Naive thymus-derived CD4-positive, alpha-beta T cell (primary cell): ENCODE results near the gene KLF7. TPM values are rescaled to one million over a fixed set of nuclear protein-coding genes. Genes with fewer than 3 reads are reported as not detected.

ENCODE experiments used
- ATAC-seq: fragments of 150-1000 bp; cut with Tn5 transposase; 2 replicates; pipeline ENCODE4 v1.10.0; 2021; ENCODE audit warnings: mild to moderate bottlenecking, moderate library complexity
- CTCF ChIA-PET: fragments of 350-600 bp; sonication (Branson Sonifier 250); formaldehyde crosslinking; loops from one replicate; lab custom pipeline; 2021; ENCODE audit warnings: antibody characterized with exemption; lab: Charles Lee
- POLR2A ChIA-PET: fragments of 350-600 bp; sonication (Branson Sonifier 250); formaldehyde crosslinking; loops from one replicate; lab custom pipeline; 2021; ENCODE audit warnings: antibody characterized with exemption, inconsistent platforms; lab: Charles Lee
- DNase-seq, 9 donors: peaks; one replicate each; pipeline versions ENCODE4 v3.0.0 to v3.0.0-alpha.2; 2020 to 2022; ENCODE audit warnings: mixed read lengths in 1 of 9
- H3K27ac ChIP-seq: one replicate; pipeline ENCODE4 v1.7.0; 2013; ENCODE audit warnings: mild to moderate bottlenecking, low read depth, low read length, moderate library complexity
- H3K27me3 ChIP-seq, 2 donors: one replicate each; pipeline ENCODE4 v1.7.0; 2013; ENCODE audit warnings: low read length in 2 of 2, mild to moderate bottlenecking in 2 of 2, moderate library complexity in 2 of 2; ENCODE audit not compliant: control insufficient read depth in 2 of 2, insufficient read depth in 2 of 2
- H3K36me3 ChIP-seq, 3 experiments: 1 replicate in 2 of 3; 2 replicates in 1 of 3; pipeline ENCODE4 v1.7.0; 2013; ENCODE audit warnings: low read length in 3 of 3, mild to moderate bottlenecking in 3 of 3, moderate library complexity in 1 of 3; ENCODE audit not compliant: insufficient read depth in 3 of 3, control insufficient read depth in 2 of 3
- H3K4me1 ChIP-seq, 2 donors: one replicate each; pipeline ENCODE4 v1.7.0; 2013; ENCODE audit warnings: low read length in 2 of 2, mild to moderate bottlenecking in 2 of 2, moderate library complexity in 1 of 2; ENCODE audit not compliant: control insufficient read depth in 2 of 2, insufficient read depth in 2 of 2
- H3K4me3 ChIP-seq: 2 replicates; pipeline ENCODE4 v1.7.0; 2013; ENCODE audit warnings: mild to moderate bottlenecking, low read length
- H3K9me3 ChIP-seq, 3 experiments: 1 replicate in 2 of 3; 2 replicates in 1 of 3; pipeline ENCODE4 v1.7.0; 2013; ENCODE audit warnings: low read length in 3 of 3; ENCODE audit not compliant: control insufficient read depth in 2 of 3
- H3K27ac Mint-ChIP-seq, 9 donors: one replicate each; pipeline ENCODE4 v1.8.0; 2020 to 2022; ENCODE audit warnings: mixed read lengths in 9 of 9, mild to moderate bottlenecking in 8 of 9, moderate library complexity in 5 of 9, inconsistent platforms in 2 of 9
- H3K27me3 Mint-ChIP-seq, 5 donors: one replicate each; pipeline ENCODE4 v1.8.0; 2021 to 2022; ENCODE audit warnings: mixed read lengths in 5 of 5, mild to moderate bottlenecking in 1 of 5
- H3K36me3 Mint-ChIP-seq, 5 donors: one replicate each; pipeline ENCODE4 v1.8.0; 2020 to 2022; ENCODE audit warnings: mixed read lengths in 5 of 5, mild to moderate bottlenecking in 3 of 5, inconsistent platforms in 1 of 5
- H3K4me1 Mint-ChIP-seq, 7 donors: one replicate each; pipeline ENCODE4 v1.8.0; 2020 to 2022; ENCODE audit warnings: mixed read lengths in 7 of 7, mild to moderate bottlenecking in 3 of 7, inconsistent platforms in 1 of 7
- H3K4me3 Mint-ChIP-seq, 10 donors: one replicate each; pipeline ENCODE4 v1.8.0; 2020 to 2022; ENCODE audit warnings: mild to moderate bottlenecking in 10 of 10, mixed read lengths in 10 of 10, moderate library complexity in 6 of 10, inconsistent platforms in 2 of 10
- H3K9me3 Mint-ChIP-seq, 11 donors: one replicate each; pipeline ENCODE4 v1.8.0; 2020 to 2022; ENCODE audit warnings: mixed read lengths in 11 of 11, mild to moderate bottlenecking in 4 of 11, inconsistent platforms in 1 of 11, moderate library complexity in 1 of 11
- intact Hi-C, 2 donors: fragments of 100-400 bp; cut with micrococcal nuclease; formaldehyde crosslinking; loops; one replicate each; pipeline ENCODE4 v1.15.1; 2023
- polyA plus RNA-seq, 2 donors: library from polyadenylated mRNA; unstranded; fragments of 300-500 nt; fragmentation: Illumina TruSeq; gene quantifications; one replicate each; pipeline ENCODE4 v1.2.3, GENCODE V29; 2021
- total RNA-seq, 6 experiments: library from RNA in 5 of 6; stranded (reverse) in 5 of 6; gene quantifications; 1 replicate in 5 of 6; 2 replicates in 1 of 6; pipeline ENCODE4 v1.2.3 and lab custom pipeline; 2021 to 2026

KLF7 gene
- total RNA-seq = 10 to 100 TPM; 25.4 to 93.3 (median 78.0) TPM
- 10 to 100 TPM; 18.7 to 23.1 TPM for polyA plus RNA-seq
- total RNA-seq (lab: John Stamatoyannopoulos, UW) = 113 reads per million, percentile 86 among the genes with 10 or more reads in this experiment

GRCh38 chr2:207165121-207166038 is at the start of gene KLF7:
Gene KLF7 (minus strand): TSS chr2:207165948. CDS start chr2:207165568, 380 bp downstream.
- H3K27me3 ChIP-seq = no peaks in the 10 kb centered on the region
- POLR2A ChIA-PET = interaction anchor here (0.6 to 9.2 kb wide), 53 partner anchors 8 to 1081 kb away, joined by 3 to 433 read pairs (median 5); partner anchors contain the start of genes CCNYL1, CREB1, EEF1B2 and FASTKD2
- intact Hi-C loops = loop anchor here (1.0 to 10.0 kb wide), 24 partner anchors 22 to 1102 kb away; partner anchors contain the start of genes CCNYL1 (in 2 of the 2), CREB1 (in 2 of the 2), FASTKD2 (in 2 of the 2) and INO80D (in 2 of the 2)
- no peaks in the 10 kb centered on the region for H3K9me3 Mint-ChIP-seq
- CTCF ChIA-PET = interaction anchor here (0.7 to 4.6 kb wide), 11 partner anchors 9 to 117 kb away, joined by 3 to 61 read pairs (median 4); no protein-coding TSS in a partner anchor
- H3K4me3 Mint-ChIP-seq = peak within 1 kb of the TSS; percentile 94 to 100 (median 98)
- ATAC-seq = peak; percentile 30
- H3K36me3 ChIP-seq = no peaks in the 10 kb centered on the region
- H3K27ac Mint-ChIP-seq = peak within 1 kb of the TSS; percentile 93 to 99 (median 97)
- H3K4me1 Mint-ChIP-seq = peaks cover 33 to 51% (median 42%) of the 10 kb centered on the region in 7 donors
- H3K9me3 ChIP-seq = no peaks in the 10 kb centered on the region
- H3K36me3 Mint-ChIP-seq = peaks cover 0 to 19% (median 0%) of the 10 kb centered on the region in 5 donors
- H3K27ac ChIP-seq = peak within 1 kb of the TSS; percentile 100
- DNase-seq = peak; percentile 39 to 83 (median 72)
- H3K4me1 ChIP-seq = peaks cover 0 to 17% of the 10 kb centered on the region in 2 donors
- H3K27me3 Mint-ChIP-seq = peaks cover 0 to 2% (median 0%) of the 10 kb centered on the region in 5 donors
- peak within 1 kb of the TSS; percentile 89 for H3K4me3 ChIP-seq

- Mint-ChIP-seq H3K27ac (no peak overlapping the region), H3K36me3 (no peaks in the 10 kb centered on the region), H3K9me3 (peaks cover 0 to 6% (median 0%) of the 10 kb centered on the region in 11 donors), H3K27me3 (peaks cover 0 to 20% (median 0%) of the 10 kb centered on the region in 5 donors), H3K4me3 (no peak overlapping the region), H3K4me1 (no peaks in the 10 kb centered on the region)
- ChIA-PET POLR2A (interaction anchor here (0.9 kb wide), 1 partner anchor 17 kb away, joined by 3 read pairs; no protein-coding TSS in a partner anchor), CTCF (no interaction called here)
- Histone ChIP-seq H3K36me3 (no peaks in the 10 kb centered on the region), H3K27me3 (no peaks in the 10 kb centered on the region), H3K9me3 (no peaks in the 10 kb centered on the region), H3K4me1 (no peaks in the 10 kb centered on the region), H3K27ac (no peak overlapping the region), H3K4me3 (no peak overlapping the region)
- intact Hi-C loops = no loop called here
- no peak for ATAC-seq
- no peak for DNase-seq
Measured at GRCh38 chr2:207215308-207215707, 49.6 kb upstream of the KLF7 start.

GRCh38 chr2:207214446-207214845 is 48.7 kb upstream of the KLF7 start:
- peaks cover 0 to 6% (median 0%) of the 10 kb centered on the region in 11 donors for H3K9me3 Mint-ChIP-seq
- Histone ChIP-seq H3K4me3 (no peak overlapping the region), H3K4me1 (no peaks in the 10 kb centered on the region), H3K36me3 (no peaks in the 10 kb centered on the region), H3K9me3 (no peaks in the 10 kb centered on the region), H3K27ac (no peak overlapping the region), H3K27me3 (no peaks in the 10 kb centered on the region)
- POLR2A ChIA-PET = no interaction called here
- H3K27me3 Mint-ChIP-seq = peaks cover 0 to 22% (median 0%) of the 10 kb centered on the region in 5 donors
- H3K27ac Mint-ChIP-seq = no peak overlapping the region
- ATAC-seq (no peak), DNase-seq (no peak)
- H3K4me1 Mint-ChIP-seq = no peaks in the 10 kb centered on the region
- peaks cover 0 to 4% (median 0%) of the 10 kb centered on the region in 5 donors for H3K36me3 Mint-ChIP-seq
- no peak overlapping the region for H3K4me3 Mint-ChIP-seq
- intact Hi-C loops = no loop called here
- CTCF ChIA-PET = no interaction called here

- H3K4me3 Mint-ChIP-seq = no peak overlapping the region
- DNase-seq (no peak), ATAC-seq (no peak)
- no peaks in the 10 kb centered on the region for H3K27me3 ChIP-seq
- intact Hi-C loops = no loop called here
- H3K4me3 ChIP-seq = no peak overlapping the region
- ChIA-PET CTCF (no interaction called here), POLR2A (no interaction called here)
- H3K36me3 Mint-ChIP-seq = peaks cover 0 to 10% (median 0%) of the 10 kb centered on the region in 5 donors
- no peak overlapping the region for H3K27ac ChIP-seq
- H3K27ac Mint-ChIP-seq = no peak overlapping the region
- H3K27me3 Mint-ChIP-seq = peaks cover 0 to 12% (median 0%) of the 10 kb centered on the region in 5 donors
- H3K4me1 Mint-ChIP-seq = no peaks in the 10 kb centered on the region
- H3K9me3 ChIP-seq = no peaks in the 10 kb centered on the region
- H3K4me1 ChIP-seq = no peaks in the 10 kb centered on the region
- H3K36me3 ChIP-seq = no peaks in the 10 kb centered on the region
- H3K9me3 Mint-ChIP-seq = peaks cover 0 to 5% (median 0%) of the 10 kb centered on the region in 11 donors
Measured at GRCh38 chr2:207206011-207206410, 40.3 kb upstream of the KLF7 start.

GRCh38 chr2:207205173-207205957 is 39.6 kb upstream of the KLF7 start:
- Histone ChIP-seq H3K4me1 (no peaks in the 10 kb centered on the region), H3K9me3 (no peaks in the 10 kb centered on the region), H3K27ac (no peak overlapping the region), H3K27me3 (no peaks in the 10 kb centered on the region), H3K36me3 (no peaks in the 10 kb centered on the region), H3K4me3 (no peak overlapping the region)
- Mint-ChIP-seq H3K4me3 (no peak overlapping the region), H3K4me1 (no peaks in the 10 kb centered on the region), H3K27me3 (peaks cover 0 to 10% (median 0%) of the 10 kb centered on the region in 5 donors), H3K9me3 (peaks cover 0 to 6% (median 0%) of the 10 kb centered on the region in 11 donors), H3K27ac (no peak overlapping the region), H3K36me3 (peaks cover 0 to 10% (median 0%) of the 10 kb centered on the region in 5 donors)
- CTCF ChIA-PET = interaction anchor here (0.6 kb wide), 1 partner anchor 1888 kb away, joined by 4 read pairs; no protein-coding TSS in a partner anchor
- POLR2A ChIA-PET = interaction anchor here (0.7 kb wide), 1 partner anchor 13 kb away, joined by 3 read pairs; no protein-coding TSS in a partner anchor
- DNase-seq = no peak
- intact Hi-C loops = no loop called here
- ATAC-seq = no peak

GRCh38 chr2:207203056-207203455 is 37.3 kb upstream of the KLF7 start:
- intact Hi-C loops = no loop called here
- peaks cover 0 to 6% (median 0%) of the 10 kb centered on the region in 11 donors for H3K9me3 Mint-ChIP-seq
- no peak overlapping the region for H3K4me3 Mint-ChIP-seq
- POLR2A ChIA-PET = interaction anchor here (0.5 to 1.3 kb wide), 3 partner anchors 37 to 309 kb away, joined by 3 to 4 read pairs (median 3); partner anchors contain the start of gene KLF7
- peaks cover 0 to 9% (median 0%) of the 10 kb centered on the region in 5 donors for H3K27me3 Mint-ChIP-seq
- no peaks in the 10 kb centered on the region for H3K4me1 Mint-ChIP-seq
- H3K27me3 ChIP-seq = no peaks in the 10 kb centered on the region
- H3K36me3 Mint-ChIP-seq = no peaks in the 10 kb centered on the region
- H3K4me1 ChIP-seq = no peaks in the 10 kb centered on the region
- no peak overlapping the region for H3K27ac ChIP-seq
- CTCF ChIA-PET = interaction anchor here (0.7 kb wide), 1 partner anchor 150 kb away, joined by 4 read pairs; no protein-coding TSS in a partner anchor
- H3K4me3 ChIP-seq = no peak overlapping the region
- no peaks in the 10 kb centered on the region for H3K9me3 ChIP-seq
- ATAC-seq (no peak), DNase-seq (no peak)
- H3K36me3 ChIP-seq = no peaks in the 10 kb centered on the region
- no peak overlapping the region for H3K27ac Mint-ChIP-seq
